Measurements from ENCODE around the gene RDH8.

GRCh38 chr19:10019246-10019645 lies 6.0 kb downstream of the RDH8 start:
- TF ChIP-seq CTCF (conservative IDR thresholded peaks at IDR 0.05 in 1 of 2, IDR thresholded peaks at IDR 0.05 in 1 of 2; ENCODE audit: low read depth in 1 of 2, low read length in 2 of 2) = no peak
- TF ChIP-seq EZH2 (IDR thresholded peaks at IDR 0.05; ENCODE audit: low read length, missing control alignments) = no peak

Measured in fibroblast of lung (primary cell).